Endodermal cell (in vitro differentiated cells): ENCODE data around the gene GOLGA6L7. TPM values are rescaled to one million over a fixed set of nuclear protein-coding genes. Genes with fewer than 3 reads are reported as not detected.

Experiments
- DNase-seq: peaks from one replicate; pipeline ENCODE4 v3.0.0-alpha.2; 2017
- H3K27ac ChIP-seq: 2 replicates; pipeline ENCODE4 v1.5.1; 2013; ENCODE audit warnings: mild to moderate bottlenecking, low read depth, low read length, moderate library complexity
- H3K27me3 ChIP-seq: 2 replicates; pipeline ENCODE4 v1.6.1; 2013; ENCODE audit warnings: mild to moderate bottlenecking, low read length, moderate library complexity; ENCODE audit not compliant: insufficient read depth, control insufficient read depth, poor library complexity, severe bottlenecking
- H3K36me3 ChIP-seq: 2 replicates; pipeline ENCODE4 v1.7.0; 2013; ENCODE audit warnings: mild to moderate bottlenecking, low read length, moderate library complexity; ENCODE audit not compliant: control insufficient read depth, insufficient read depth
- H3K4me1 ChIP-seq: one replicate; pipeline ENCODE4 v1.7.0; 2013; ENCODE audit warnings: low read length; ENCODE audit not compliant: control insufficient read depth, insufficient read depth
- H3K4me3 ChIP-seq: 2 replicates; pipeline ENCODE4 v1.5.1; 2013; ENCODE audit warnings: mild to moderate bottlenecking, low read length, moderate library complexity
- H3K9ac ChIP-seq: 2 replicates; pipeline ENCODE4 v1.6.1; 2013; ENCODE audit warnings: mild to moderate bottlenecking, low read length, moderate library complexity; ENCODE audit not compliant: poor library complexity, severe bottlenecking; ENCODE audit errors: extremely low read depth
- H3K9me3 ChIP-seq: 2 replicates; pipeline ENCODE4 v1.6.1; 2013; ENCODE audit warnings: mild to moderate bottlenecking, low read length, moderate library complexity; ENCODE audit not compliant: control insufficient read depth
- H3K27ac Mint-ChIP-seq: 2 replicates; pipeline ENCODE4 v1.8.0; 2020; ENCODE audit warnings: mixed read lengths
- H3K27me3 Mint-ChIP-seq: 2 replicates; pipeline ENCODE4 v1.8.0; 2021; ENCODE audit warnings: mild to moderate bottlenecking, mixed read lengths; ENCODE audit not compliant: insufficient read depth
- H3K36me3 Mint-ChIP-seq: 2 replicates; pipeline ENCODE4 v1.8.0; 2020; ENCODE audit warnings: low read depth, mixed read lengths
- H3K4me1 Mint-ChIP-seq: 2 replicates; pipeline ENCODE4 v1.8.0; 2020; ENCODE audit warnings: mixed read lengths
- H3K4me3 Mint-ChIP-seq: 2 replicates; pipeline ENCODE4 v1.8.0; 2020; ENCODE audit warnings: mild to moderate bottlenecking, moderate library complexity, mixed read lengths
- H3K9me3 Mint-ChIP-seq: 2 replicates; pipeline ENCODE4 v1.8.0; 2020; ENCODE audit warnings: mild to moderate bottlenecking, mixed read lengths
- CTCF ChIP-seq: fragments of 200-600 bp; sonication (generic); conservative IDR thresholded peaks from 2 replicates; pipeline ENCODE4 v1.5.0; 2021; ENCODE audit warnings: antibody characterized with exemption, mild to moderate bottlenecking
- WGBS, 2 experiments: methylation state at CpG; one replicate each; pipeline versions ENCODE4 v1.1.5 to v1.1.7; 2013; ENCODE audit warnings: missing lambda C conversion rate in 2 of 2, mixed read lengths in 1 of 2; ENCODE audit not compliant: insufficient coverage in 1 of 2, insufficient read length in 1 of 2; 5-methylcytosine and 5-hydroxymethylcytosine counted together
- total RNA-seq, 2 donors: library from RNA; stranded (reverse); fragmentation: NEBNext Ultra II Directional in 1 of 2; extraction: Animal tissue kit (Norgen Biotek cat#: 25700) in 1 of 2; gene quantifications; 2 replicates in 1 of 2; 3 replicates in 1 of 2; pipeline ENCODE4 v1.2.1, GENCODE V29; 2021

The GOLGA6L7 gene
- total RNA-seq, 2 donors from 2014 or later, result 0.15 TPM; not detected in 1

GRCh38 chr15:28881170-28881569 is 32.7 kb upstream of the GOLGA6L7 start:
- Histone ChIP-seq H3K9ac (no peak overlapping the region), H3K9me3 (no peaks in the 10 kb centered on the region), H3K4me3 (no peak overlapping the region), H3K27ac (no peak overlapping the region), H3K36me3 (no peaks in the 10 kb centered on the region), H3K4me1 (peaks cover 8% of the 10 kb centered on the region), H3K27me3 (peaks cover 11% of the 10 kb centered on the region)
- peaks cover 7% of the 10 kb centered on the region for H3K4me1 Mint-ChIP-seq
- peaks cover 23% of the 10 kb centered on the region for H3K27me3 Mint-ChIP-seq
- no peaks in the 10 kb centered on the region for H3K36me3 Mint-ChIP-seq
- H3K9me3 Mint-ChIP-seq, result no peaks in the 10 kb centered on the region
- TF ChIP-seq CTCF, result no peak
- no peak for DNase-seq
- 79 to 86% methylated on average over 2 to 3 of the region's 3 CpGs for WGBS, 2 experiments
- no peak overlapping the region for H3K4me3 Mint-ChIP-seq
- H3K27ac Mint-ChIP-seq, result no peak overlapping the region

GRCh38 chr15:28880680-28881079 is 32.2 kb upstream of the GOLGA6L7 start:
- Histone ChIP-seq H3K27me3 (peaks cover 11% of the 10 kb centered on the region), H3K27ac (no peak overlapping the region), H3K36me3 (no peaks in the 10 kb centered on the region), H3K9ac (no peak overlapping the region), H3K4me3 (no peak overlapping the region), H3K4me1 (peaks cover 13% of the 10 kb centered on the region), H3K9me3 (no peaks in the 10 kb centered on the region)
- Mint-ChIP-seq H3K9me3 (no peaks in the 10 kb centered on the region), H3K36me3 (no peaks in the 10 kb centered on the region), H3K4me3 (no peak overlapping the region), H3K4me1 (peaks cover 11% of the 10 kb centered on the region), H3K27me3 (peaks cover 23% of the 10 kb centered on the region), H3K27ac (no peak overlapping the region)
- no peak for DNase-seq
- 93 to 94% methylated on average over 5 of the region's 5 CpGs for WGBS, 2 experiments
- no peak for TF ChIP-seq CTCF

- no peaks in the 10 kb centered on the region for H3K36me3 ChIP-seq
- Mint-ChIP-seq H3K27me3 (peaks cover 16% of the 10 kb centered on the region), H3K4me3 (no peak overlapping the region), H3K27ac (no peak overlapping the region), H3K4me1 (peaks cover 13% of the 10 kb centered on the region), H3K9me3 (no peaks in the 10 kb centered on the region), H3K36me3 (no peaks in the 10 kb centered on the region)
- H3K4me3 ChIP-seq, result no peak overlapping the region
- 92% methylated on average over 8 to 9 of the region's 9 CpGs for WGBS, 2 experiments
- H3K9me3 ChIP-seq, result no peaks in the 10 kb centered on the region
- H3K4me1 ChIP-seq, result peaks cover 13% of the 10 kb centered on the region
- no peak for TF ChIP-seq CTCF
- H3K27me3 ChIP-seq, result peaks cover 3% of the 10 kb centered on the region
- H3K9ac ChIP-seq, result no peak overlapping the region
- no peak for DNase-seq
- H3K27ac ChIP-seq, result no peak overlapping the region
Observed at GRCh38 chr15:28879551-28879950, 31.1 kb upstream of the GOLGA6L7 start.
